HG03196 (cell line): ENCODE measurements around the gene TM9SF3.

Source experiments
- ATAC-seq: cut with Tn5 transposase; IDR thresholded peaks from one replicate; pipeline ENCODE4 v1.9.1; 2021; ENCODE audit not compliant: unreplicated experiment

The TM9SF3 gene

DNA sequence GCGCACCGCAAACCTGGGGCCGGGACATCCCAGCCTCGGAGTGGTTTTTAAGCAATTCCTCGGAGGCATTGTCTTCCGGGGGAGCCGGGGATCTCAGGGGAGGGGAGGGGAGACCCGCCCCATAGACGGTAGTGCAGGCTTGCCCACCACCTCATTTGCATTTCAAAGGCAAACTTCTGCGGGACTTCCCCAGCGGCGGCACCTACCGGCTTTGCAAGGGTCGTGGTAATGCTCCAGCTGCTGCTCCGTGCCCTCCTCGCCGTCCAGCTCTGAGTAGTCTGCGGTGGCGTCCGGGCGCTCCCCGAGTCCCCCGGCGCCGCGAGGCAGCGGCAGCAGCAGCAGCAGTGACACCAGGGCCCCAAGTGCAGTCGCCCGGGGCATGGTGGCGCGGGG, 73.5 kb downstream of the TM9SF3 start:
- peak; percentile 48 for ATAC-seq

- no peak for ATAC-seq
Measured at GRCh38 chr10:96512524-96513304, 74.1 kb downstream of the TM9SF3 start.

DNA sequence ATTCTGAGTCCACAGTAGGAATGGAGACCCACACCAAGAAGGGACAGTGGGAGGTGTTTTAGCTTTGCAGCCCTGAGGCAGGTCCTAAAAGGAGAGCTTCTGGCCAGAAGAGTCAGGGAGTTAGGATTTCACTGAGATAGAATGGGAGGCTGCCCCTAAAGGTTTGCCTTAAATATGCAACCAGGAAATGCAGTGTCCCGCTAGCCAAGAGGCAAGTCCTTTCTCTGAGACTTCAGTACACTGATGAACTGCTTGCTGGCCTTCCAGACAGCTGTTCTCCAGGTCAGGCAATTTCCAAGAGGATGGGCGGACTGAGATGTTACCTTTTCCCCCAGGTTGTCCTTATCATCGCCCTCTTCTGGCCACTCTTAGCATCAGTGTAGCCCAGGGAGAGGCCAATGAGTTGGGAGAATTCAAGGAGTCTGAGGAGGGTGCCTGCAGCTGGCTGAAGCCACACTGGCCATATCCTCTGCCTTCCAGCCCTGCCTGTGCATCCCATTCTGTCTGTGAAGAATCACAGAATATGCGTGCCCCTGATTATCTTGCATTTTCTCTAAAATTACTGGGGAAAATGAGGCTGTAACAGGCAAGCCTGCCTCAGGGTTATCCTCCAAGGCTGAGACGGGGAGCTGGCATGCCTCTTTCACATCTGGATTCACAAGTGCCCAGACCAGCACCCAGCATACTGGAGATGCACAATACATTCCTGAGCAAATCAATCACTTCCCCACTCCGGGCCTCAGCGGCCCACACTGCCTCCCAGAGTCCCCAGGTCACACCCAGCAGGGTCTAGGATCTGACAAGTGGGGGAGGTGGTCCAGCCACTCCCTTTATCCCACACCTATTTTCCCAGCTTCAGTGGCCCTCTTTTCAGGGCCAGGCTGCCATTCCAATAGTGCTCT, 75.5 kb downstream of the TM9SF3 start:
- ATAC-seq: no peak

- no peak for ATAC-seq
Measured at GRCh38 chr10:96509017-96509641, 77.7 kb downstream of the TM9SF3 start.

DNA sequence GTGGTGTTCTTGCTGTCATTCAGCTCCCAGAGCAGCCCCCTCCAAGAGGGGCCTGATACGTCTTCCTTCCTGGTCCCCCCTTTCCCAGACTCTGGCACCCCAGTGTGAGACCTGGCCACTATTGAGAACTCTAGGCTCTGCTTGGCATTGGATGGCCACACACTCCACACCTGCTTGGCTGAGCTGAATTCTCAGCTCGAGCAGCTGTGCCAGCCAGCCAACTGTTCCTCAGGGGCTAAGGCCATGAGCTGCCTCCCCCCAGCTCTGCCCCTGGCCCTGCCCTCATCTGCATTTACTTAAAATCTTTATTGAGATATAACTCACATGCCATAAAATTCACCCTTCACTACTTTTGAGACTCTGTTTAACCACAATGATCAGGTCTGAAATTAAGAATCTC, 79.8 kb downstream of the TM9SF3 start:
- ATAC-seq: no peak

GRCh38 chr10:96505150-96506136, 81.4 kb downstream of the TM9SF3 start:
- ATAC-seq: no peak

DNA sequence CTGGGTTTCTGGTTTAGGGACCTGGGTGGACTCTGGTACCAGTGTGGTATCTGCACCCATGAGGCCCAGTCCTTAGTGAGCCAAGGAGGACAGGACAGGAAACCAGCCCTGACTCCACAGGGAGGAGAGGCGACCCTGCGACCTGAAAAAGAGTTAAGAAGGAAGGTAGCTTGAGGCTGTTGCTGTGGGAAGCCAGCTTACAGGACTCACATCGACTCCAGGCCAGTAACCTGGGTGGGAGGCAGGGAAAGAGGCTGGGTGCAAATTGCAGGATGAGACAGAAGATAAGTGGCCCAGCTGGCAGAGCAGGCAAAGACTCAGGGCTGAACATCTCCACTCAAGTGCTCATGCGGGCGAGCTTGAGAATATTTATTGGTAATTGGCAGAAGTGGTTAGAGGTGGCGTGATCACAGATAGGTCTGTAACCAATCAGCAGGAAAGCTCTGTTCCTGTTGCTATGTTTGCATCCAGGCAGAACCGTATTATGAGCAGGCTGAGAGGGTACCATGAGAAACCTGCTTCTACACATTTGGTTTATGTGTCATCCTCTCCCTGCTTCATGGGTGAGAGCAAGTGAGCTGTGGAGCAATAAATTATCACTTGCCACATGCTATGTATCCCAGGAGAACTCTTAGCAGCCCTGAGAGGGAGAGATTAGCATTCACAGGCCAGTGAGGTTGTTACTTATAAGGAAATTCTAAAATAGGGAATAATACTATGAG, 84.1 kb downstream of the TM9SF3 start:
- ATAC-seq: no peak

DNA sequence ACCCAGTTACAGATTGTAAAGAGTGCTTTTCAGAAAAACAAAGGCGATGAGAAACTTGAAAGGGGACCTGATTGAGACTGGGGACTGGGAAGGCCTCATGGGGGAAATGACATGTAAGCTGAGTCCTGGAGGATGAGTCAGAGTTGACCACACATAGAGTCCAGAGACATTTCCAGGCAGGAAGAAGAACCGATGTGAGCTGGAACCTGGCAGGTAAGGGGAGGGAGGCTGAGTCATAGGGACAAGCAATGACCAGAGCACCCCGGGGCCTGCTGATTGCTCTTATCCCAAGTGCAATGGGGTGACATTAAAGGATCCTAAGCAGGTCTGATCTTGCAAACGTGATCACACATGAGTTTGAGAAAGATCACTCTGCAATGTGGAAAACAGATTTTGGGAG, 84.8 kb downstream of the TM9SF3 start:
- no peak for ATAC-seq

DNA sequence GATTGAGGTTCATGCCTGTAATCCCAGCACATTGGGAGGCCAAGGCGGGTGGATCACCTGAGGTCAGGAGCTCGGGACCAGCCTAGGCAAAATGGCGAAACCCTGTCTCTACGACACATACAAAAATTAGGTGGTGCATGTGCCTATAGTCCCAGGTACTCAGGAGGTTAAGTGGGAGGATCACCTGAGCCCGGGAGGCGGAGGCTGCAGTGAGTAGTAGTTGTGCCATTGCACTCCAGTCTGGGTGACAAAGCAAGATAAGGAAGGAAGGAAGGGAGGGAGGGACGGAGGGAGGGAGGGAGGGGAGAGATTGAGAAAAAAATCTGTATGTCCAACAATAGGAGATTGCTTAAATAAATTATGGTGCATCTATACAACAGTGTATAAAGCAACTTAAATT, 86.3 kb downstream of the TM9SF3 start:
- ATAC-seq: no peak

- ATAC-seq: no peak
Measured at GRCh38 chr10:96500050-96500449, 86.8 kb downstream of the TM9SF3 start.

- ATAC-seq: no peak
Measured at GRCh38 chr10:96497391-96497790, 89.4 kb downstream of the TM9SF3 start.

DNA sequence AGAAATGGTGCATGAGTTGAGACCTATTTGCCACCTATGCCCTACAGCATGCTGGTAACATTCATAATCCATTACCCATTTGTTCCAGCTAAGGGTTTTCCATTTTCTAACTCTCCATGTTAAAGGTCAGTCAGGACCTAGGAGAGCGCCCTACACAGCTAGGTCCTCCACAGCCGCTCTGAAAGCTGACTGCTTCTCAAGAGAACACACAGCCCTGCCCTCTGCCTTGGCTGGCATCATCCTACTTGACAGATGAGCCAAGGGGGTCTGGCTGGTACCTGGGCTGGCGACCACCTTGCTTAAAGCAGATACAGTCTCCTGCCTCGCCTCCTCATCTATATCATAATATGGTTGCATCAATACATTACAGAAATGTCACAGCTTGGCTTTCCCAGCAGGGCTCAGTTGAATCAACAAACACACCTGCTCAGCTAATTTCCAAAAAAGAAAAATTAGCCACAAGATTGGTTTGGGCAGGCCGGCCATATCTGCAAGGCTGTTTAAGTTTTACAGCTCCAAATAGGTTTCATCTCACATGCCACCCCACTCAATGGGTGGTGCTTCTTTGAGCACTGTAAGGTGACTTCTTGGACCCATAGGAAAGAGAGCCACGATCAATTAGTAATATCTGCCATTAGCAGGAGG, 90.4 kb downstream of the TM9SF3 start:
- no peak for ATAC-seq

GRCh38 chr10:96495544-96495943, 91.3 kb downstream of the TM9SF3 start:
- no peak for ATAC-seq

DNA sequence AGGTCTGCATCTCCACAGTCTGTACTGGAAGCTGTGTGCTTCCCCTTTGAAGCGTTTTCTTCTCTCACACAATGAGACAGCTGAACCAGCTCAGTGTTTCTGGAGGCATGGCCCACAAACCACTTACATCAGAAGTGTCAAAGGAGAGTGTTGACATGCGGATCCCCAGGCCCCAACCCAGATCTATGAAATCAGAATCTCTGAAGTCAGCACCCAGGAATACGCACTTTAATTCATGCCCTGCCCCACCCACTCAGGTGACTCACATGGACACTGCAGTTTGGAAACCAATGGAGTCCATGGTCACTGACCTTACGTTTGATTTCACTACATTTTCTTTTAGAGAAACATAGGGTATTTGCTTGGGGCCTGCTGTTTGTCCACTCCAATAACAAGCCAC, 92.1 kb downstream of the TM9SF3 start:
- ATAC-seq: no peak

GRCh38 chr10:96493871-96494525, 92.8 kb downstream of the TM9SF3 start:
- ATAC-seq: no peak

- no peak for ATAC-seq
Measured at GRCh38 chr10:96493254-96493653, 93.6 kb downstream of the TM9SF3 start.

DNA sequence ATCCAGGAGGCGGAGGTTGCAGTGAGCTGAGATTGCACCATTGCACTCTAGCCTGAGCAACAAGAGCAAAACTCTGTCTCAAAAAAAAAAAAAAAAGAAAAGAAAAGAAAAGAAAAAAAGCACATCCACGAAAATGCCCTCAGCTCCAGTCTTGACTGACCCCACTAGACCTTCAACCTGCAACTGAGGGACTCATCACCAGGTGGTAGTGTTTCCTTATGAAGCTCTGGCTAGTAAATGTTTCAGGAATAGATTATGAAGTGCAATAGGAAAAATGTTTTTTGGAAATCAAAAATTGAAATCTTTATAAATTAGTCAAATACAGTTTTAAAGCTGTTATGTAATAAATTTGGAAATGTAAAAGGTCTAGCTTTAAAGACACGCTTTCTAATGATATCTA, 95.5 kb downstream of the TM9SF3 start:
- ATAC-seq: no peak

GRCh38 chr10:96488161-96488935, 98.5 kb downstream of the TM9SF3 start:
- ATAC-seq: no peak
